ENCODE results near the gene FUBP1. TPM values are rescaled to one million over a fixed set of nuclear protein-coding genes. Genes with fewer than 3 reads are reported as not detected.

Gene FUBP1
- total and polyA plus RNA-seq, 2 donors (not counting 3 experiments of a cell fraction or from before 2014, with no cell fraction given), result 112 to 166 TPM

- Histone ChIP-seq H3K4me3 (replicated peaks in 1 of 3; ENCODE audit: insufficient read depth in 1 of 3, low read depth in 1 of 3, low read length in 3 of 3) (peak overlapping the region in 1 of 3 experiments; percentile 28), H3K27me3 (ENCODE audit: control insufficient read depth in 2 of 2, insufficient read depth in 2 of 2, low read length in 2 of 2) (no peaks in the 10 kb centered on the region), H3K9ac (replicated peaks; ENCODE audit: extremely low read depth, insufficient read depth, low read length) (no peak overlapping the region), H3K79me2 (ENCODE audit: control insufficient read depth, insufficient read depth, low read length) (peaks cover 43% of the 10 kb centered on the region), H3K4me1 (ENCODE audit: control insufficient read depth, extremely low read depth, insufficient read depth, low read length) (peaks cover 15% of the 10 kb centered on the region), H3K36me3 (ENCODE audit: control insufficient read depth in 2 of 2, extremely low read depth in 1 of 2, insufficient read depth in 2 of 2, low read length in 2 of 2) (peaks cover 15 to 56% of the 10 kb centered on the region in 2 experiments), H3K4me2 (ENCODE audit: insufficient read depth, low read length) (no peak overlapping the region), H3K27ac (ENCODE audit: insufficient read depth, low read depth, low read length) (peak overlapping the region; percentile 18), H4K20me1 (replicated peaks; ENCODE audit: control insufficient read depth, extremely low read depth, insufficient read depth, low read length) (peaks cover 7% of the 10 kb centered on the region), H2AFZ (ENCODE audit: low read depth, low read length) (no peak overlapping the region), H3K9me3 (replicated peaks; ENCODE audit: control insufficient read depth, insufficient read depth, low read length) (no peaks in the 10 kb centered on the region), H3K9me1 (replicated peaks; ENCODE audit: control insufficient read depth, extremely low read depth, insufficient read depth, low read length) (no peaks in the 10 kb centered on the region)
- TF ChIP-seq CTCF (IDR thresholded peaks at IDR 0.05; ENCODE audit: extremely low read depth in 1 of 2, insufficient read depth in 1 of 2, low read depth in 1 of 2, low read length in 2 of 2), result peak; percentile 18 to 30
- no peak for TF ChIP-seq MAX (IDR thresholded peaks at IDR 0.05; ENCODE audit: insufficient read depth, insufficient read length)
- TF ChIP-seq JUN (IDR thresholded peaks at IDR 0.05; ENCODE audit: borderline replicate concordance, insufficient read depth, insufficient read length, low read depth), result no peak
- TF ChIP-seq EZH2 (IDR thresholded peaks at IDR 0.05; ENCODE audit: borderline replicate concordance, low read depth, low read length, severe bottlenecking), result no peak
- TF ChIP-seq POLR2A (IDR thresholded peaks at IDR 0.05; ENCODE audit: low read depth, low read length), result peak; percentile 34
- TF ChIP-seq MYC (IDR thresholded peaks at IDR 0.05; ENCODE audit: low read depth, low read length), result no peak
- TF ChIP-seq FOS (IDR thresholded peaks at IDR 0.05; ENCODE audit: borderline replicate concordance, insufficient read depth, low read length), result no peak
- TF ChIP-seq GATA2 (IDR thresholded peaks at IDR 0.05; ENCODE audit: insufficient read depth, insufficient read length, low read depth, low read length), result no peak
- no peak for TF ChIP-seq POLR2AphosphoS5 (IDR thresholded peaks at IDR 0.05; ENCODE audit: insufficient read depth, low read depth, low read length)
- BruUV-seq (replicated peaks), result TSS peak; percentile 50
- DNase-seq (ENCODE audit: low read depth, low spot score) (peak; percentile 74), FAIRE-seq (no peak)
- dilution Hi-C loops (cut with MboI; ENCODE audit: extremely low pct_ligation_motif_present, low sequenced_read_pairs) (no loop called here), intact Hi-C loops (cut with micrococcal nuclease) (loop anchor here (1.0 kb wide), 1 partner anchor 165 kb away; no protein-coding TSS in a partner anchor)
- ChIA-PET POLR2A (no interaction called here), CTCF (interaction anchor here (0.6 to 4.2 kb wide), 3 partner anchors 12 to 165 kb away, joined by 3 to 21 read pairs (median 3); no protein-coding TSS in a partner anchor)
Measured at GRCh38 chr1:77948841-77949424, 29.9 kb downstream of the FUBP1 start.
